HCT116 (cell line): ENCODE results near the gene RPH3AL. TPM values are rescaled to one million over a fixed set of nuclear protein-coding genes. Genes with fewer than 3 reads are reported as not detected.
A peak's percentile ranks its signal among the peaks of the same experiment; 100 is the strongest.
"Not testable (repeated sequence)": the region's sequence is repeated elsewhere in the genome, so short reads cannot be mapped to it uniquely, and the experiment has no call there.

Experiments
- ATAC-seq: fragments of 200-7000 bp; cut with Tn5 transposase; 2 replicates; pipeline ENCODE4 v1.9.1; 2020; ENCODE audit warnings: mild to moderate bottlenecking, moderate library complexity
- BruUV-seq: library from RNA; stranded (reverse); fragments of 400-500 nt; replicated peaks from 2 replicates; lab custom pipeline; 2021; lab: Mats Ljungman, UMichigan
- CTCF ChIA-PET: fragments of 300-600 bp; sonication (Branson Sonifier 250); formaldehyde crosslinking; loops from one replicate; lab custom pipeline; 2021; ENCODE audit warnings: antibody characterized with exemption; lab: Charles Lee
- POLR2A ChIA-PET: fragments of 300-600, 350-600 bp; sonication (Branson Sonifier 250); formaldehyde crosslinking; loops from one replicate; lab custom pipeline; 2021; ENCODE audit warnings: antibody characterized with exemption; lab: Charles Lee
- RAD21 ChIA-PET, 2 experiments: fragments of 300-600 bp; sonication (Branson Sonifier 250); formaldehyde crosslinking; loops; one replicate each; lab custom pipeline; 2023; ENCODE audit warnings: low total read pairs in 2 of 2; ENCODE audit not compliant: uncharacterized antibody in 2 of 2, unreplicated experiment in 2 of 2, low non-redundant PET in 1 of 2; lab: Charles Lee
- DNase-seq: peaks from one replicate; pipeline ENCODE4 v3.0.0-alpha.2; 2010; ENCODE audit warnings: low read depth, low spot score
- H2AFZ ChIP-seq: fragments of 200-600 bp; shearing (Covaris generic), sonication (generic); 2 replicates; pipeline ENCODE4 v1.6.1; 2017; ENCODE audit warnings: low read depth, mixed run types, mixed read lengths, antibody characterized with exemption, low read length; ENCODE audit not compliant: poor library complexity, severe bottlenecking
- H3K27ac ChIP-seq: 2 replicates; pipeline ENCODE4 v1.5.1; 2012; ENCODE audit warnings: low read depth, low read length
- H3K27me3 ChIP-seq: fragments of 200-600 bp; sonication (generic); 2 replicates; pipeline ENCODE4 v1.6.1; 2016; ENCODE audit warnings: mixed run types, low read length, mixed read lengths; ENCODE audit not compliant: insufficient read depth
- H3K36me3 ChIP-seq, 2 experiments: fragments of 200-500 bp in 1 of 2; fragments of 200-600 bp in 1 of 2; sonication (Bioruptor generic) in 1 of 2; sonication (generic) in 1 of 2; 2 replicates each; pipeline versions ENCODE4 v1.5.1 to v1.6.1; 2014 to 2016; ENCODE audit warnings: low read length in 2 of 2, inconsistent platforms in 1 of 2, mixed read lengths in 1 of 2, mixed run types in 1 of 2; ENCODE audit not compliant: insufficient read depth in 2 of 2, control insufficient read depth in 1 of 2
- H3K4me1 ChIP-seq, 2 experiments: fragments of 200-600 bp in 1 of 2; sonication (generic) in 1 of 2; 2 replicates each; pipeline versions ENCODE4 v1.5.1 to v1.6.1; 2012 to 2017; ENCODE audit warnings: low read length in 2 of 2, inconsistent platforms in 1 of 2, mild to moderate bottlenecking in 1 of 2, mixed read lengths in 1 of 2, mixed run types in 1 of 2, moderate library complexity in 1 of 2; ENCODE audit not compliant: insufficient read depth in 2 of 2, control insufficient read depth in 1 of 2
- H3K4me2 ChIP-seq: fragments of 200-600 bp; sonication (generic); 2 replicates; pipeline ENCODE4 v1.6.1; 2017; ENCODE audit warnings: mixed run types, low read length, mixed read lengths
- H3K4me3 ChIP-seq, 2 experiments: fragments of 200-600 bp in 1 of 2; sonication (generic) in 1 of 2; replicated peaks in 1 of 2; 2 replicates each; pipeline ENCODE4 v1.5.1; 2011 to 2016; ENCODE audit warnings: low read length in 2 of 2, control low read depth in 1 of 2, low read depth in 1 of 2, mild to moderate bottlenecking in 1 of 2, mixed read lengths in 1 of 2, mixed run types in 1 of 2
- H3K79me2 ChIP-seq: fragments of 200-600 bp; sonication (generic); 2 replicates; pipeline ENCODE4 v1.6.1; 2017; ENCODE audit warnings: mild to moderate bottlenecking, mixed run types, low read length, moderate library complexity, mixed read lengths; ENCODE audit not compliant: insufficient read depth
- H3K9ac ChIP-seq: fragments of 200-600 bp; sonication (generic); 2 replicates; pipeline ENCODE4 v1.6.1; 2016; ENCODE audit warnings: low read length, mixed read lengths
- H3K9me2 ChIP-seq: fragments of 200-600 bp; sonication (generic), shearing (Covaris generic); 2 replicates; pipeline ENCODE4 v1.6.1; 2017; ENCODE audit warnings: mixed run types, mild to moderate bottlenecking, moderate library complexity; ENCODE audit not compliant: insufficient read depth
- H3K9me3 ChIP-seq, 2 experiments: fragments of 200-500 bp in 1 of 2; fragments of 200-600 bp in 1 of 2; sonication (Bioruptor generic) in 1 of 2; sonication (generic) in 1 of 2; 2 replicates each; pipeline ENCODE4 v1.6.1; 2014 to 2017; ENCODE audit warnings: low read length in 2 of 2, mixed read lengths in 2 of 2, inconsistent platforms in 1 of 2, low read depth in 1 of 2, mild to moderate bottlenecking in 1 of 2, mixed run types in 1 of 2, moderate library complexity in 1 of 2; ENCODE audit not compliant: control insufficient read depth in 1 of 2, insufficient read depth in 1 of 2
- H4K20me1 ChIP-seq: fragments of 200-600 bp; sonication (generic), shearing (Covaris generic); 2 replicates; pipeline ENCODE4 v1.6.1; 2017; ENCODE audit warnings: mixed run types, mild to moderate bottlenecking, moderate library complexity; ENCODE audit not compliant: insufficient read depth
- EGR1 ChIP-seq: IDR thresholded peaks from 2 replicates; pipeline ENCODE4 v1.6.1; 2012; ENCODE audit warnings: low read depth
- POLR2AphosphoS5 ChIP-seq: IDR thresholded peaks from 2 replicates; pipeline ENCODE4 v1.6.1; 2011; ENCODE audit warnings: mild to moderate bottlenecking, low read depth, low read length, moderate library complexity
- RAD21 ChIP-seq: IDR thresholded peaks from 2 replicates; pipeline ENCODE4 v1.6.1; 2012; ENCODE audit warnings: low read depth, mild to moderate bottlenecking
- YY1 ChIP-seq: IDR thresholded peaks from 2 replicates; pipeline ENCODE4 v1.6.1; 2011; ENCODE audit warnings: low read length, low read depth, moderate library complexity, mild to moderate bottlenecking; ENCODE audit not compliant: insufficient replicate concordance; ENCODE audit errors: extremely low read depth
- intact Hi-C: fragments of 100-400 bp; cut with micrococcal nuclease; formaldehyde crosslinking; loops from 2 replicates; pipeline ENCODE4 v1.10.0; 2022
- total RNA-seq: library from RNA; stranded (reverse); gene quantifications from one replicate; pipeline ENCODE4 v1.2.1, GENCODE V29; 2021; ENCODE audit not compliant: unreplicated experiment
- TF ChIP-seq, protein P1 (sequence below): IDR thresholded peaks from 2 replicates; pipeline ENCODE4 v1.6.1; 2012; ENCODE audit warnings: low read depth
- TF ChIP-seq, protein P2 (sequence below): IDR thresholded peaks from 2 replicates; pipeline ENCODE4 v1.6.1; 2012

The RPH3AL gene
- total RNA-seq, 1 experiment from 2014 or later, result 17.0 TPM

DNA sequence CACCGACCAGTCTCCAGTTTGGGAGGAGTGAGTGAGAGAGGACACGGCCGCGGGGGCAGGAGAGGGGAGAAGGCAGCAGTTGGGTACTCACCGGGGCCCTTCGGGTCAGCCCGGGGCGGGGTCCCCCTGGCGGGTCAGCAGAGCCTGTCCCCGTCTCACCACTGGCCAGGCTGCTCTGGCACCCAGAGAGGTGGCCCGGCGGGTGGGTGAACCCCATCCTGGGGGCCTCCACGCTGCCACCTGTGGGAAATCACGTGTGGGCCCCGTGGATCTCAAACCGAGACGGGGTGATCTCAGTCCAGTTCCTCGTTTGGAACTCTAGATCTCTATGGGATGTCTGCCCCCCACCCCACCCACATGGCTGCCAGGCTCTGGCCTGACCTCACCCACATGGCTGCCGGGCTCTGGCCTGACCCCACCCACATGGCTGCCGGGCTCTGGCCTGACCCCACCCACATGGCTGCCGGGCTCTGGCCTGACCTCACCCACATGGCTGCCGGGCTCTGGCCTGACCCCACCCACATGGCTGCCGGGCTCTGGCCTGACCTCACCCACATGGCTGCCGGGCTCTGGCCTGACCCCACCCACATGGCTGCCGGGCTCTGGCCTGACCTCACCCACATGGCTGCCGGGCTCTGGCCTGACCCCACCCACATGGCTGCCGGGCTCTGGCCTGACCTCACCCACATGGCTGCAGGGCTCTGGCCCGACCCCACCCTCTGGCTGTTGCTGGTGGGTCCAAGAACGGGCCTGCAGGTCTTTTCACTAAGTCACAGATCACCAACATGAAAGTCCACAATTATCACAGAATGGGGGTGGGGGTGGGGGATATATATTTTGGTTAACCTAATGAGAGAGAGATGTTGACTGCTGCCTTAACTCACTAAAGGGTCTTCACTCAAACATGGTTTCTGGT, 136.8 kb downstream of the RPH3AL start:
- H3K4me2 ChIP-seq, result peak overlapping the region; percentile 21; the same call in 1 of the 2 replicates
- H2AFZ ChIP-seq, result not testable (repeated sequence)

DNA sequence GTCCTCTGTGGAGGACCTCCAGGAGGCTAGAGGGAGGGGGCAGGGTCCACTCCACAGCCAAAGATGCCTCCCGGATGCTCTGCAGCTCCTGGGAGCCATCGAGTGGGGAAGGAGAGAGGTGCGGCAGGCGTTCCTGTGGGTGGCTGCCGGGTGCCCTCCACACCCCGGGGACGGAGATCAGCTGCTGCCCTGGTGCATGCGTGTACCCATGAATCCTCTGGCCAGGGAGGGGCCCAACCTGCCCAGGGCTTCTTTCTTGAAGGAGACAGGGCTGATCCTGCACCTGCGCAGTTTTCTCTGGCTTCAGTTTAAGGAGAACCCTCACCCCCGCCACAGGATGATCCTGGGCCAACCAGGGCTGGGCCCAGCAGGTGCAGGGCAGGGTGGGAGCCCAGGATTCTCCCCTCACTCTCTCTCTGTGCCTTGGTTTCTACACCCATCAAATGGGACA, 137.7 kb downstream of the RPH3AL start:
- TF ChIP-seq, protein P1, sequence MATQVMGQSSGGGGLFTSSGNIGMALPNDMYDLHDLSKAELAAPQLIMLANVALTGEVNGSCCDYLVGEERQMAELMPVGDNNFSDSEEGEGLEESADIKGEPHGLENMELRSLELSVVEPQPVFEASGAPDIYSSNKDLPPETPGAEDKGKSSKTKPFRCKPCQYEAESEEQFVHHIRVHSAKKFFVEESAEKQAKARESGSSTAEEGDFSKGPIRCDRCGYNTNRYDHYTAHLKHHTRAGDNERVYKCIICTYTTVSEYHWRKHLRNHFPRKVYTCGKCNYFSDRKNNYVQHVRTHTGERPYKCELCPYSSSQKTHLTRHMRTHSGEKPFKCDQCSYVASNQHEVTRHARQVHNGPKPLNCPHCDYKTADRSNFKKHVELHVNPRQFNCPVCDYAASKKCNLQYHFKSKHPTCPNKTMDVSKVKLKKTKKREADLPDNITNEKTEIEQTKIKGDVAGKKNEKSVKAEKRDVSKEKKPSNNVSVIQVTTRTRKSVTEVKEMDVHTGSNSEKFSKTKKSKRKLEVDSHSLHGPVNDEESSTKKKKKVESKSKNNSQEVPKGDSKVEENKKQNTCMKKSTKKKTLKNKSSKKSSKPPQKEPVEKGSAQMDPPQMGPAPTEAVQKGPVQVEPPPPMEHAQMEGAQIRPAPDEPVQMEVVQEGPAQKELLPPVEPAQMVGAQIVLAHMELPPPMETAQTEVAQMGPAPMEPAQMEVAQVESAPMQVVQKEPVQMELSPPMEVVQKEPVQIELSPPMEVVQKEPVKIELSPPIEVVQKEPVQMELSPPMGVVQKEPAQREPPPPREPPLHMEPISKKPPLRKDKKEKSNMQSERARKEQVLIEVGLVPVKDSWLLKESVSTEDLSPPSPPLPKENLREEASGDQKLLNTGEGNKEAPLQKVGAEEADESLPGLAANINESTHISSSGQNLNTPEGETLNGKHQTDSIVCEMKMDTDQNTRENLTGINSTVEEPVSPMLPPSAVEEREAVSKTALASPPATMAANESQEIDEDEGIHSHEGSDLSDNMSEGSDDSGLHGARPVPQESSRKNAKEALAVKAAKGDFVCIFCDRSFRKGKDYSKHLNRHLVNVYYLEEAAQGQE, result no peak
- TF ChIP-seq, protein P2, sequence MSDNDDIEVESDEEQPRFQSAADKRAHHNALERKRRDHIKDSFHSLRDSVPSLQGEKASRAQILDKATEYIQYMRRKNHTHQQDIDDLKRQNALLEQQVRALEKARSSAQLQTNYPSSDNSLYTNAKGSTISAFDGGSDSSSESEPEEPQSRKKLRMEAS, result no peak
- TF ChIP-seq RAD21, result no peak
- CTCF ChIA-PET, result no interaction called here
- no peak for DNase-seq
- RAD21 ChIA-PET, result no interaction called here
- POLR2A ChIA-PET, result no interaction called here
- intact Hi-C loops, result no loop called here
- no peak overlapping the region for H3K27ac ChIP-seq
- no TSS peak for BruUV-seq
- H3K9ac ChIP-seq, result no peak overlapping the region
- H3K36me3 ChIP-seq, result no peaks in the 10 kb centered on the region
- no peaks in the 10 kb centered on the region for H3K9me3 ChIP-seq
- peaks cover 0 to 10% of the 10 kb centered on the region in 2 experiments; a peak in 1 of 4 replicates for H3K4me1 ChIP-seq
- no peaks in the 10 kb centered on the region for H3K27me3 ChIP-seq
- no peak overlapping the region for H2AFZ ChIP-seq
- H3K4me3 ChIP-seq, result no peak overlapping the region
- no peaks in the 10 kb centered on the region for H3K9me2 ChIP-seq
- H3K79me2 ChIP-seq, result no peaks in the 10 kb centered on the region
- no peak overlapping the region for H3K4me2 ChIP-seq
- no peaks in the 10 kb centered on the region for H4K20me1 ChIP-seq
- ATAC-seq, result no peak

More for the DNA sequence above, 136.8 kb downstream of the RPH3AL start:
- H3K9me3 ChIP-seq, POLR2A ChIA-PET, H3K79me2 ChIP-seq, H3K27ac ChIP-seq, H3K9ac ChIP-seq, DNase-seq, BruUV-seq, H3K27me3 ChIP-seq, CTCF ChIA-PET, RAD21 ChIA-PET, H3K36me3 ChIP-seq, intact Hi-C loops, H4K20me1 ChIP-seq, H3K4me3 ChIP-seq, H3K9me2 ChIP-seq, H3K4me1 ChIP-seq: not testable (repeated sequence)
- ATAC-seq, result peak; percentile 61
- TF ChIP-seq POLR2AphosphoS5, result peak; percentile 56
- peak; percentile 65; the same call in 1 of the 2 replicates for TF ChIP-seq EGR1
- peak; percentile 93 for TF ChIP-seq YY1
